H9 (cell line): ENCODE data around the gene TMEM208. TPM values are rescaled to one million over a fixed set of nuclear protein-coding genes. Genes with fewer than 3 reads are reported as not detected.

Experiments
- DNase-seq: peaks from one replicate; pipeline ENCODE4 v3.0.0-alpha.2; 2017
- H2AFZ ChIP-seq: one replicate; pipeline ENCODE4 v1.6.1; 2013; ENCODE audit warnings: mild to moderate bottlenecking, low read length, control low read depth, moderate library complexity
- H2AK5ac ChIP-seq: 2 replicates; pipeline ENCODE4 v1.6.1; 2013; ENCODE audit warnings: low read length, control low read depth, mixed read lengths; ENCODE audit not compliant: insufficient read length
- H2BK120ac ChIP-seq: one replicate; pipeline ENCODE4 v1.6.1; 2013; ENCODE audit warnings: low read depth, mild to moderate bottlenecking, low read length, control low read depth, inconsistent platforms; ENCODE audit not compliant: poor library complexity, severe bottlenecking
- H2BK12ac ChIP-seq: 2 replicates; pipeline ENCODE4 v1.6.1; 2013; ENCODE audit warnings: low read length, control low read depth, mixed read lengths, low read depth; ENCODE audit not compliant: insufficient read length
- H2BK15ac ChIP-seq: 2 replicates; pipeline ENCODE4 v1.6.1; 2013; ENCODE audit warnings: low read depth, low read length, control low read depth
- H2BK20ac ChIP-seq: one replicate; pipeline ENCODE4 v1.6.1; 2013; ENCODE audit warnings: low read depth, mild to moderate bottlenecking, low read length, control low read depth, inconsistent platforms; ENCODE audit not compliant: poor library complexity, severe bottlenecking
- H2BK5ac ChIP-seq: 2 replicates; pipeline ENCODE4 v1.6.1; 2013; ENCODE audit warnings: low read length, control low read depth, mixed read lengths; ENCODE audit not compliant: insufficient read length
- H3K14ac ChIP-seq: 2 replicates; pipeline ENCODE4 v1.6.1; 2013; ENCODE audit warnings: low read length, control low read depth; ENCODE audit not compliant: insufficient read depth
- H3K18ac ChIP-seq: 2 replicates; pipeline ENCODE4 v1.6.1; 2013; ENCODE audit warnings: low read depth, mild to moderate bottlenecking, mixed read lengths, low read length, control low read depth; ENCODE audit not compliant: insufficient read length
- H3K23ac ChIP-seq: 2 replicates; pipeline ENCODE4 v1.6.1; 2013; ENCODE audit warnings: low read length, control low read depth, mixed read lengths, low read depth; ENCODE audit not compliant: insufficient read length
- H3K23me2 ChIP-seq: 2 replicates; pipeline ENCODE4 v1.6.1; 2013; ENCODE audit warnings: low read depth, mild to moderate bottlenecking, mixed read lengths, low read length, control low read depth; ENCODE audit not compliant: insufficient read length, poor library complexity, severe bottlenecking
- H3K27ac ChIP-seq: 2 replicates; pipeline ENCODE4 v1.5.1; 2013; ENCODE audit warnings: low read length, control low read depth, mixed read lengths, low read depth; ENCODE audit not compliant: insufficient read length
- H3K27me3 ChIP-seq: 2 replicates; pipeline ENCODE4 v1.6.1; 2013; ENCODE audit warnings: low read length, control low read depth, inconsistent platforms; ENCODE audit not compliant: insufficient read depth
- H3K4ac ChIP-seq: 2 replicates; pipeline ENCODE4 v1.6.1; 2013; ENCODE audit warnings: low read depth, mild to moderate bottlenecking, control low read depth, inconsistent platforms, low read length, moderate library complexity
- H3K4me1 ChIP-seq: 2 replicates; pipeline ENCODE4 v1.6.1; 2013; ENCODE audit warnings: low read length, control low read depth, inconsistent platforms; ENCODE audit not compliant: insufficient read depth
- H3K4me2 ChIP-seq: 2 replicates; pipeline ENCODE4 v1.6.1; 2013; ENCODE audit warnings: low read length, control low read depth, mixed read lengths; ENCODE audit not compliant: insufficient read length, insufficient read depth
- H3K56ac ChIP-seq: 2 replicates; pipeline ENCODE4 v1.6.1; 2013; ENCODE audit warnings: low read depth, mild to moderate bottlenecking, mixed read lengths, low read length, control low read depth; ENCODE audit not compliant: insufficient read length
- H3K79me1 ChIP-seq: 2 replicates; pipeline ENCODE4 v1.6.1; 2013; ENCODE audit warnings: low read depth, mild to moderate bottlenecking, moderate library complexity, low read length, control low read depth, inconsistent platforms; ENCODE audit not compliant: insufficient read depth, poor library complexity, severe bottlenecking
- H3K79me2 ChIP-seq: 2 replicates; pipeline ENCODE4 v1.6.1; 2013; ENCODE audit warnings: low read length, control low read depth, inconsistent platforms; ENCODE audit not compliant: insufficient read depth
- H3K9ac ChIP-seq: 2 replicates; pipeline ENCODE4 v1.6.1; 2013; ENCODE audit warnings: low read length, control low read depth, mixed read lengths; ENCODE audit not compliant: insufficient read length; ENCODE audit errors: extremely low read depth
- H3K9me3 ChIP-seq: one replicate; pipeline ENCODE4 v1.6.1; 2013; ENCODE audit warnings: low read depth, low read length, inconsistent platforms; ENCODE audit not compliant: control insufficient read depth
- H3T11ph ChIP-seq: one replicate; pipeline ENCODE4 v1.6.1; 2013; ENCODE audit warnings: mild to moderate bottlenecking, low read length, control low read depth, inconsistent platforms
- H4K20me1 ChIP-seq: one replicate; pipeline ENCODE4 v1.6.1; 2013; ENCODE audit not compliant: control insufficient read depth, insufficient read length, insufficient read depth
- H4K5ac ChIP-seq: 2 replicates; pipeline ENCODE4 v1.6.1; 2013; ENCODE audit warnings: low read depth, mild to moderate bottlenecking, mixed read lengths, low read length, control low read depth; ENCODE audit not compliant: insufficient read length
- H4K8ac ChIP-seq: replicated peaks from 2 replicates; pipeline ENCODE4 v1.6.1; 2013; ENCODE audit warnings: low read length, control low read depth, mixed read lengths, low read depth; ENCODE audit not compliant: insufficient read length
- H4K91ac ChIP-seq: 2 replicates; pipeline ENCODE4 v1.6.1; 2013; ENCODE audit warnings: low read depth, mild to moderate bottlenecking, moderate library complexity, mixed read lengths, low read length, control low read depth; ENCODE audit not compliant: insufficient read length
- H3K27ac Mint-ChIP-seq, 3 experiments: 2 replicates in 2 of 3; 3 replicates in 1 of 3; pipeline ENCODE4 v1.8.0; 2020 to 2021; ENCODE audit warnings: mixed read lengths in 3 of 3, mild to moderate bottlenecking in 1 of 3, moderate library complexity in 1 of 3
- H3K27me3 Mint-ChIP-seq: 2 replicates; pipeline ENCODE4 v1.8.0; 2021; ENCODE audit warnings: low read depth, mild to moderate bottlenecking, moderate library complexity, mixed read lengths
- H3K36me3 Mint-ChIP-seq, 3 experiments: 2 replicates in 2 of 3; 3 replicates in 1 of 3; pipeline ENCODE4 v1.8.0; 2020 to 2021; ENCODE audit warnings: low read depth in 3 of 3, mixed read lengths in 3 of 3; ENCODE audit not compliant: insufficient read depth in 1 of 3
- H3K4me1 Mint-ChIP-seq, 2 experiments: 2 replicates each; pipeline ENCODE4 v1.8.0; 2020; ENCODE audit warnings: mixed read lengths in 2 of 2
- H3K4me3 Mint-ChIP-seq, 2 experiments: 2 replicates in 1 of 2; 3 replicates in 1 of 2; pipeline ENCODE4 v1.8.0; 2020 to 2021; ENCODE audit warnings: mild to moderate bottlenecking in 2 of 2, mixed read lengths in 2 of 2, moderate library complexity in 1 of 2
- H3K9me3 Mint-ChIP-seq, 2 experiments: 2 replicates in 1 of 2; 3 replicates in 1 of 2; pipeline ENCODE4 v1.8.0; 2020; ENCODE audit warnings: mild to moderate bottlenecking in 2 of 2, mixed read lengths in 2 of 2, moderate library complexity in 1 of 2
- CTCF ChIP-seq: fragments of 200-600 bp; sonication (generic); conservative IDR thresholded peaks from 3 replicates; pipeline ENCODE4 v1.8.0; 2021; ENCODE audit warnings: antibody characterized with exemption, mild to moderate bottlenecking
- WGBS: extraction: QIAGEN DNeasy Blood & Tissue Kit; methylation state at CpG from one replicate; pipeline ENCODE4 v1.1.7; 2013; ENCODE audit warnings: missing lambda C conversion rate, low lambda C conversion rate, mixed read lengths; ENCODE audit not compliant: insufficient read length; ENCODE audit errors: extremely low coverage; 5-methylcytosine and 5-hydroxymethylcytosine counted together
- total RNA-seq: library from RNA; stranded (reverse); gene quantifications from 2 replicates; pipeline ENCODE4 v1.2.1, GENCODE V29; 2021

The TMEM208 gene
- total RNA-seq, 1 experiment from 2014 or later, result 42.6 TPM

DNA sequence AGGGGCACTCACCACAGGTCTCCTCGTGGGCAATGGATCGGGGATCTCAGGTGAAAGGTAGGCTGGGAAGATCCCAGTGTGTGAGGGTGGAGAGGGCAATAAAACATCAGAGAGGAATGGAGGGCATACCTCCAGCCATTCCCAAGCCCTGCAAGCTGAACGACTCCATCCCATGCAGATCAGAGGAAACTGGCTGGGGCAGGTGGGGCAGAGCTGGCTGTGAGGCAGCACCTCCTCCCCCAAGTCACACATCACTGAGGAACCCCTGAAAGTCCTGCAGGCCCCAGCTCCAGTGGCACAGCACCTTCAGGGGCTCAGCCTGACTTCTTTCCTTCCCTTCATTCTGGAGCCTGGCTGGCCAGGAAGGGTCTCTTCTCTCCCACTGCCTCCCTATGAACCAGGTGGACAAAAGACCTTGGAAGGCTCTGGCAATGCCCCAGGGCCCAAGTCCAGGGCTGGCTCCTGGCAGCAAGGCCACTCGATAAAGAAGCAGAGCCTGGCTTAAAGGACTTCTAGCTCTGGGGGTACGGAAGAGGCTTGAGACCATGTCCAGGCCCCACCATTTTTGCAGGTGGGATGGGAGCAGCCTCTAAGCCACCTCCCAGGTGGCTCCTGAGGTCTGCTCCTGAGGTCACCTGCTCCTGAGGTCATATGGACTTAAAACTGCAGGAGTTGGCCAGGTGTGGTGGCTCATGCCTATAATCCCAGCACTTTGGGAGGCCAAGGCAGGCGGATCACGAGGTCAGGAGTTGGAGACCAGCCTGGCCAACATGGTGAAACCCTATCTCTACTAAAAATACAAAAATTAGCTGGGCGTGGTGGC lies 13.5 kb upstream of the TMEM208 start:
- H3K79me2 ChIP-seq, result no peaks in the 10 kb centered on the region
- H4K20me1 ChIP-seq, result no peaks in the 10 kb centered on the region
- no peak overlapping the region for H2BK120ac ChIP-seq
- TF ChIP-seq CTCF, result no peak
- H2AK5ac ChIP-seq, result no peak overlapping the region
- Mint-ChIP-seq H3K4me3 (no peak overlapping the region), H3K9me3 (no peaks in the 10 kb centered on the region), H3K27ac (no peak overlapping the region), H3K27me3 (peaks cover 53% of the 10 kb centered on the region), H3K4me1 (no peaks in the 10 kb centered on the region), H3K36me3 (no peaks in the 10 kb centered on the region)
- no peak overlapping the region for H3K18ac ChIP-seq
- H3T11ph ChIP-seq, result no peak overlapping the region
- H4K91ac ChIP-seq, result no peak overlapping the region
- no peak overlapping the region for H2BK5ac ChIP-seq
- H3K4ac ChIP-seq, result no peak overlapping the region
- no peak overlapping the region for H3K9ac ChIP-seq
- no peak overlapping the region for H4K8ac ChIP-seq
- H3K4me2 ChIP-seq, result no peak overlapping the region
- no peak overlapping the region for H3K23ac ChIP-seq
- H3K23me2 ChIP-seq, result no peaks in the 10 kb centered on the region
- no peaks in the 10 kb centered on the region for H3K4me1 ChIP-seq
- H3K14ac ChIP-seq, result no peak overlapping the region
- H3K27me3 ChIP-seq, result no peaks in the 10 kb centered on the region; the same call in 1 of the 2 replicates
- no peak overlapping the region for H2BK12ac ChIP-seq
- H4K5ac ChIP-seq, result no peak overlapping the region
- DNase-seq, result no peak
- WGBS, result no CpG with 5 or more reads among the region's 8 CpGs
- H3K56ac ChIP-seq, result no peak overlapping the region
- no peaks in the 10 kb centered on the region for H3K79me1 ChIP-seq
- no peak overlapping the region for H3K27ac ChIP-seq
- H2AFZ ChIP-seq, result no peak overlapping the region
- H2BK15ac ChIP-seq, result no peak overlapping the region
- no peaks in the 10 kb centered on the region for H3K9me3 ChIP-seq
- H2BK20ac ChIP-seq, result no peak overlapping the region
